ENCODE measurements around the gene DNMT3B. TPM values are rescaled to one million over a fixed set of nuclear protein-coding genes. Genes with fewer than 3 reads are reported as not detected.

The DNMT3B gene
- total RNA-seq: 0.76 and 1.2 TPM in 2 replicates

GRCh38 chr20:32761831-32762753 lies at the start of gene DNMT3B:
Gene DNMT3B (plus strand): TSS chr20:32762385. CDS start chr20:32780324, 17,939 bp downstream.

GRCh38 chr20:32743237-32744112 lies 18.7 kb upstream of the DNMT3B start, which contains the start of gene COMMD7:
Gene COMMD7 (minus strand): TSS chr20:32743467. CDS start chr20:32743391, 76 bp downstream.

Other genes with a start within 250 kb of the DNMT3B start
- 7.0 and 14.0 TPM in 2 replicates for gene NOL4L, start 177.1 kb upstream of the DNMT3B start, total RNA-seq
- not detected in 2 replicates for gene C20orf203, start 88.4 kb upstream of the DNMT3B start, total RNA-seq
- 23.6 and 26.0 TPM in 2 replicates for gene COMMD7, start 18.9 kb upstream of the DNMT3B start, total RNA-seq
- gene MAPRE1, start 57.6 kb downstream of the DNMT3B start, total RNA-seq: 82.9 and 85.5 TPM in 2 replicates
- gene EFCAB8, start 96.5 kb downstream of the DNMT3B start, total RNA-seq: under 0.01 and 0.09 TPM in 2 replicates
- not detected in 2 replicates for gene SUN5, start 242.0 kb downstream of the DNMT3B start, total RNA-seq
- gene BPIFB2, start 245.3 kb downstream of the DNMT3B start, total RNA-seq: not detected in 2 replicates

Measured in dermis lymphatic vessel endothelial cell (primary cell).